ENCODE measurements around the gene TFCP2L1. TPM values are rescaled to one million over a fixed set of nuclear protein-coding genes. Genes with fewer than 3 reads are reported as not detected.

Gene TFCP2L1
- total RNA-seq, 1 experiment from 2014 or later = 2.4 TPM

DNA sequence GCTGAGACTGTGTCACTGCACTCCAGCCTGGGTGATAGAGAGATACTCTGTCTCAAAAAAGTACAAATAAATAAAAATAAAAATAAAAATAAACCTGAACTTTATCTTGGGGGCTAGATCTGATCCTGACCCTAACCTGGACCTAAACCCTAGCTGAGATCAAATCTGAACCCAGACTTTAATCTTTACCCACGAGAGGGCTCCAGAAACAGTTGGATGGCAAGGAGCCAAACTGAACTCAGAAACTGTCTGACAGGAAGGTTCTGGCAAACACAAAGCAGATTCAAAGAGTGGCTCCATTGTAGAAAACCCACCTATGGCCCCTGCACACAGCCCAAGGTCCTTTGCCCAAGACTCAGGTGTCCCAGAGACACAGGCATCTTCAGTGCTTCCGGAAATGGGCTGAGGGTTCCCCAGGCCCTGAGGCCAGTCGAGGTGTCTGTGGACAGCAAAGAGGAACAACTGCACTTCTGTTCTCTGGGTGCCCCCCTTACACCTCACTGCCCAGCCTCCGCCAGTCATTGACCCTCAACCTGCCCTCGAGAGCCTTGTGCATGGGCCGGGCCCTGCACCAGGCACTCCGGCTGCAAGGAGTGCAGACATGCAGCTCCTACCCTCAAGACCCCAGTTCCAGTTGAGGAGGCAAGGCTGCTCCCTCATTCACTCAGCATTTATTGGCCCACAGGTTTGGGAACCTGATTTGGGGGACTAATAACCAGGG is 95.2 kb downstream of the TFCP2L1 start:
- intact Hi-C loops (cut with micrococcal nuclease) = no loop called here
- ATAC-seq (no peak), DNase-seq (no peak)
- Histone ChIP-seq H3K36me3 (ENCODE audit: low read depth, low read length) (no peaks in the 10 kb centered on the region), H3F3A (ENCODE audit: low read length, unreplicated experiment) (no peaks in the 10 kb centered on the region), H3K4me2 (ENCODE audit: low read length) (no peak overlapping the region), H3K9me3 (ENCODE audit: low read length) (no peaks in the 10 kb centered on the region), H3K4me3 (ENCODE audit: low read length) (no peak overlapping the region), H3K4me1 (ENCODE audit: insufficient read depth, low read length) (peaks cover 16% of the 10 kb centered on the region), H3K9ac (ENCODE audit: low read length) (no peak overlapping the region), H3K27me3 (ENCODE audit: low read length) (no peaks in the 10 kb centered on the region), H3K79me2 (ENCODE audit: low read length) (no peaks in the 10 kb centered on the region), H2AFZ (ENCODE audit: low read length) (no peak overlapping the region), H4K20me1 (ENCODE audit: low read length) (no peaks in the 10 kb centered on the region), H3K27ac (ENCODE audit: low read length) (no peak overlapping the region), H3K9me2 (replicated peaks; ENCODE audit: low read length) (no peaks in the 10 kb centered on the region)
- TF ChIP-seq EZH2 (IDR thresholded peaks at IDR 0.05; ENCODE audit: low read length, unreplicated experiment) = no peak
- TF ChIP-seq EZH2phosphoT487 (IDR thresholded peaks at IDR 0.05; ENCODE audit: borderline replicate concordance, low read length) = no peak
- TF ChIP-seq, protein P1, sequence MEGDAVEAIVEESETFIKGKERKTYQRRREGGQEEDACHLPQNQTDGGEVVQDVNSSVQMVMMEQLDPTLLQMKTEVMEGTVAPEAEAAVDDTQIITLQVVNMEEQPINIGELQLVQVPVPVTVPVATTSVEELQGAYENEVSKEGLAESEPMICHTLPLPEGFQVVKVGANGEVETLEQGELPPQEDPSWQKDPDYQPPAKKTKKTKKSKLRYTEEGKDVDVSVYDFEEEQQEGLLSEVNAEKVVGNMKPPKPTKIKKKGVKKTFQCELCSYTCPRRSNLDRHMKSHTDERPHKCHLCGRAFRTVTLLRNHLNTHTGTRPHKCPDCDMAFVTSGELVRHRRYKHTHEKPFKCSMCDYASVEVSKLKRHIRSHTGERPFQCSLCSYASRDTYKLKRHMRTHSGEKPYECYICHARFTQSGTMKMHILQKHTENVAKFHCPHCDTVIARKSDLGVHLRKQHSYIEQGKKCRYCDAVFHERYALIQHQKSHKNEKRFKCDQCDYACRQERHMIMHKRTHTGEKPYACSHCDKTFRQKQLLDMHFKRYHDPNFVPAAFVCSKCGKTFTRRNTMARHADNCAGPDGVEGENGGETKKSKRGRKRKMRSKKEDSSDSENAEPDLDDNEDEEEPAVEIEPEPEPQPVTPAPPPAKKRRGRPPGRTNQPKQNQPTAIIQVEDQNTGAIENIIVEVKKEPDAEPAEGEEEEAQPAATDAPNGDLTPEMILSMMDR (conservative IDR thresholded peaks at IDR 0.05; ENCODE audit: low read depth, low read length) = no peak
- ChIA-PET CTCF (no interaction called here), POLR2A (ENCODE audit: unreplicated experiment) (no interaction called here)
- BruUV-seq (replicated peaks) = no TSS peak

DNA sequence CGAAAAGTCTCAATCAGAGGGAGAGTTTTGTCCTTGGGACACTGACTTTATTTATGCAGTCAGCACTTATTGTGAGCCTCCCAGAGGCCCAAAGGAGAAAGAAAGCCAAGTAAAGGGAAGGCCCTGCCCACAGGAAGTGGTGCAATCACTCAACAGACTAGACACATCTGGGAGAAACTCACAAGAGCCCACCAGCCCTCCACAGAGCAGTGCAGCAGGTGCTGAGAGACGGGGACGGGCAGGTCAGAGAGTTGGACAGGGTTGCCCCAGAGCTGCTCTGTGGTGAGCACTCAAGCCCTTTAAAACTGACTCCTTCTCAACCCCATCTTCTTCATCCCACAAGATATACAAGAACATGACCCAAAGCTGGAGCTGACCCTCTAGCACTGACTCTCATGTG is 96.0 kb downstream of the TFCP2L1 start:
- H2AFZ ChIP-seq (ENCODE audit: low read length) = no peak overlapping the region
- TF ChIP-seq, protein P1 (conservative IDR thresholded peaks at IDR 0.05; ENCODE audit: low read depth, low read length) = no peak
- TF ChIP-seq EZH2 (IDR thresholded peaks at IDR 0.05; ENCODE audit: low read length, unreplicated experiment) = no peak
- no peak for TF ChIP-seq EZH2phosphoT487 (IDR thresholded peaks at IDR 0.05; ENCODE audit: borderline replicate concordance, low read length)
- ATAC-seq (no peak), DNase-seq (no peak)
- CTCF ChIA-PET = no interaction called here
- peaks cover 16% of the 10 kb centered on the region for H3K4me1 ChIP-seq (ENCODE audit: insufficient read depth, low read length)
- no peak overlapping the region for H3K27ac ChIP-seq (ENCODE audit: low read length)
- H3K4me2 ChIP-seq (ENCODE audit: low read length) = no peak overlapping the region
- no peaks in the 10 kb centered on the region for H3K79me2 ChIP-seq (ENCODE audit: low read length)
- no peaks in the 10 kb centered on the region for H3K9me3 ChIP-seq (ENCODE audit: low read length)
- no peaks in the 10 kb centered on the region for H3F3A ChIP-seq (ENCODE audit: low read length, unreplicated experiment)
- H3K36me3 ChIP-seq (ENCODE audit: low read depth, low read length) = no peaks in the 10 kb centered on the region
- POLR2A ChIA-PET (ENCODE audit: unreplicated experiment) = no interaction called here
- no peak overlapping the region for H3K9ac ChIP-seq (ENCODE audit: low read length)
- H3K9me2 ChIP-seq (replicated peaks; ENCODE audit: low read length) = no peaks in the 10 kb centered on the region
- intact Hi-C loops (cut with micrococcal nuclease) = no loop called here
- H3K27me3 ChIP-seq (ENCODE audit: low read length) = no peaks in the 10 kb centered on the region
- no TSS peak for BruUV-seq (replicated peaks)
- no peak overlapping the region for H3K4me3 ChIP-seq (ENCODE audit: low read length)
- H4K20me1 ChIP-seq (ENCODE audit: low read length) = no peaks in the 10 kb centered on the region

DNA sequence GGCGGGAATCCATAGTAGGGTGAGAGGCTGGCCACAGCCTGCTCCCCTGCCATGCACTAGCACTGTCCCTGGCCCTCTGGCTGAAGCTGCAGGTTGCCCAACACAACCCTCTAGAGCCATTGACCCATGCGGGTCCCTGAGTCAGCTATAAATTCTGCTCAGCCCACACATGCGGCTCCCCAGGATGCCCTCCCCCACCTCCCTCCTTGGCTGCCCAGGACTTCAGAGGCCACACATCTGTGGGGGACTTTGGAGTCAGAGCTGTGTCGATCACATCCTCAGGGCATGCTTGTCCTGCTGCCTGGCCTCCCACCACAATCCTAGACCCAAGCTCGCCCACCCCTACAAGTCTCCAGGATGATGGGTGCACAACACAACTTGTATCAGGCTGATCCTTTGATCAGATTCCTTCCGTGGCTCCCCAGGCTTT is 97.0 kb downstream of the TFCP2L1 start:
- POLR2A ChIA-PET (ENCODE audit: unreplicated experiment) = no interaction called here
- intact Hi-C loops (cut with micrococcal nuclease) = no loop called here

More for the DNA sequence above, 97.0 kb downstream of the TFCP2L1 start:
- Histone ChIP-seq H3K27ac (ENCODE audit: low read length) (no peak overlapping the region), H3K4me1 (ENCODE audit: insufficient read depth, low read length) (peaks cover 16% of the 10 kb centered on the region), H3K27me3 (ENCODE audit: low read length) (no peaks in the 10 kb centered on the region), H3K9ac (ENCODE audit: low read length) (no peak overlapping the region), H3K4me2 (ENCODE audit: low read length) (no peak overlapping the region), H3K79me2 (ENCODE audit: low read length) (no peaks in the 10 kb centered on the region), H3F3A (ENCODE audit: low read length, unreplicated experiment) (no peaks in the 10 kb centered on the region), H4K20me1 (ENCODE audit: low read length) (no peaks in the 10 kb centered on the region), H3K4me3 (ENCODE audit: low read length) (no peak overlapping the region), H3K9me2 (replicated peaks; ENCODE audit: low read length) (no peaks in the 10 kb centered on the region), H3K36me3 (ENCODE audit: low read depth, low read length) (no peaks in the 10 kb centered on the region), H3K9me3 (ENCODE audit: low read length) (no peaks in the 10 kb centered on the region), H2AFZ (ENCODE audit: low read length) (no peak overlapping the region)
- CTCF ChIA-PET = no interaction called here
- DNase-seq (no peak), ATAC-seq (no peak)
- TF ChIP-seq EZH2phosphoT487 (IDR thresholded peaks at IDR 0.05; ENCODE audit: borderline replicate concordance, low read length) (no peak), EZH2 (IDR thresholded peaks at IDR 0.05; ENCODE audit: low read length, unreplicated experiment) (no peak)
- TF ChIP-seq, protein P1 (conservative IDR thresholded peaks at IDR 0.05; ENCODE audit: low read depth, low read length) = no peak
- no TSS peak for BruUV-seq (replicated peaks)
